Smooth muscle cell (in vitro differentiated cells): ENCODE measurements around the gene VGF. TPM values are rescaled to one million over a fixed set of nuclear protein-coding genes. Genes with fewer than 3 reads are reported as not detected.

ENCODE experiments used
- DNase-seq: peaks from one replicate; lab custom pipeline; 2025; ENCODE audit not compliant: unreplicated experiment; lab: John Stamatoyannopoulos, UW
- H2AFZ ChIP-seq: fragments of 200-600 bp; sonication (generic); 2 replicates; pipeline ENCODE4 v1.6.0; 2016; ENCODE audit warnings: antibody characterized with exemption, low read depth, mild to moderate bottlenecking
- H3F3A ChIP-seq: fragments of 200-600 bp; sonication (generic); 2 replicates; pipeline ENCODE4 v1.6.0; 2017; ENCODE audit warnings: antibody characterized with exemption, low read depth
- H3K27ac ChIP-seq: fragments of 200-600 bp; sonication (generic); 2 replicates; pipeline ENCODE4 v1.5.1; 2016; ENCODE audit warnings: low read depth, mild to moderate bottlenecking
- H3K27me3 ChIP-seq: fragments of 200-600 bp; sonication (generic); 2 replicates; pipeline ENCODE4 v1.6.1; 2016; ENCODE audit warnings: low read depth, mild to moderate bottlenecking
- H3K36me3 ChIP-seq: fragments of 200-600 bp; sonication (generic); 2 replicates; pipeline ENCODE4 v1.5.1; 2016; ENCODE audit warnings: low read depth
- H3K4me1 ChIP-seq: fragments of 200-600 bp; sonication (generic); 2 replicates; pipeline ENCODE4 v1.5.1; 2016; ENCODE audit warnings: low read depth
- H3K4me2 ChIP-seq: fragments of 200-600 bp; sonication (generic); 2 replicates; pipeline ENCODE4 v1.6.0; 2016; ENCODE audit warnings: mild to moderate bottlenecking
- H3K4me3 ChIP-seq: fragments of 200-600 bp; sonication (generic); 2 replicates; pipeline ENCODE4 v1.5.1; 2016; ENCODE audit warnings: mild to moderate bottlenecking
- H3K79me2 ChIP-seq: fragments of 200-600 bp; sonication (generic); 2 replicates; pipeline ENCODE4 v1.6.0; 2016; ENCODE audit warnings: low read depth, mild to moderate bottlenecking
- H3K9ac ChIP-seq: fragments of 200-600 bp; sonication (generic); 2 replicates; pipeline ENCODE4 v1.6.0; 2016; ENCODE audit warnings: low read depth
- H3K9me3 ChIP-seq: fragments of 200-600 bp; sonication (generic); replicated peaks from 2 replicates; pipeline ENCODE4 v1.5.1; 2016; ENCODE audit warnings: low read depth
- H4K20me1 ChIP-seq: fragments of 200-600 bp; sonication (generic); 2 replicates; pipeline ENCODE4 v1.6.0; 2016; ENCODE audit warnings: low read depth
- CTCF ChIP-seq: fragments of 200-600 bp; sonication (generic); IDR thresholded peaks from 2 replicates; pipeline ENCODE4 v1.5.1; 2017; ENCODE audit warnings: borderline replicate concordance, mild to moderate bottlenecking, antibody characterized with exemption; ENCODE audit not compliant: insufficient read depth, poor library complexity, severe bottlenecking
- WGBS: methylation state at CpG from one replicate; pipeline ENCODE4 v1.1.7; 2016; ENCODE audit warnings: low lambda C conversion rate; 5-methylcytosine and 5-hydroxymethylcytosine counted together
- polyA plus RNA-seq: library from polyadenylated mRNA; unstranded; fragments of >200 nt; fragmentation: Nextera tagmentation; extraction: Ambion mirVana; gene quantifications from 2 replicates; pipeline ENCODE4 v1.2.1, GENCODE V29; 2016
- total RNA-seq: library from RNA; depleted of rRNA; stranded (reverse); fragments of >200 nt; gene quantifications from 2 replicates; pipeline ENCODE4 v1.2.3, GENCODE V29; 2014

The VGF gene
- total and polyA plus RNA-seq, 2 experiments from 2014 or later: 0.25 to 0.85 TPM

GRCh38 chr7:101166648-101166908 lies 1.2 kb upstream of the VGF start:
- WGBS: 0% methylated on average over 4 of the region's 11 CpGs
- H2AFZ ChIP-seq: no peak overlapping the region

DNA sequence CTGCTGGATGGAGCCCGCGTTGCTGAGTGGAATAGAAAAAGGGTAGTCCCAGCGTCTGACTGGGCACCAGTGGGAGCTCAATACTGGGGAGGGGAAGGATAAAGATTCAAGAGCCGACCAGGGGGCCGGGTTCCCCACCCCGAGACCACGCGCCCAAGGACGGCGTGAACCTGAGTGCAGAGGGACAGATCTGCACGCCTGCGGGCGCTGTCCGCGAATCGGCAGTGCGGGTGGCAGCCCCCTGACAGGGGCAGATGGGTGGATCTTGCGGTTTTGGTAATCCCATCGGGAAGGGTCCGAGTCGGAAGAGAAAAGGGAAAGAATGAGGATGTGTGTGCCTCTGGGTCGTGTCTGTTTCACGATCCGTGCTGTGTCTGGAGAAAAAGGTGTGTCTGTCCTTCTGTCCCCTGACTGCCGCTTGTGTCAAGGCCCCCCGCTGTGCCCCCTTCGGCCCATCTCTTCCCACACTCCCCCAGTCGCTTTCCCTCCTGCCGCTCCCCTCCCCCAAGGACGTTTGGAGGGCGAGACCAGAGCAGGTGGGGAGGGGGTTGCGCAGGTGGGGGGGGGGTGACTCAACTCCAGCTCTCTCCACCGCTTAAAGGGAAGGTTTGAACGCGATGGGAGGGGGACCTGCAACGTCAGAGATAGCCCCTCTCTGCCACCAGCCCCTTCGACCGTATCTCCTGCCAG lies 734 bp upstream of the VGF start:
- peaks cover 64% of the 10 kb centered on the region for H3K27me3 ChIP-seq

More at GRCh38 chr7:101166648-101166908, 1.2 kb upstream of the VGF start:
- Histone ChIP-seq H3K4me1 (peaks cover 38% of the 10 kb centered on the region), H3K36me3 (no peaks in the 10 kb centered on the region), H3K27ac (no peak overlapping the region), H3K4me2 (peak overlapping the region; percentile 86), H3K9ac (no peak overlapping the region), H3K27me3 (peaks cover 69% of the 10 kb centered on the region), H3K4me3 (no peak overlapping the region), H3K9me3 (no peaks in the 10 kb centered on the region), H4K20me1 (peaks cover 32% of the 10 kb centered on the region), H3F3A (peaks cover 13% of the 10 kb centered on the region), H3K79me2 (no peaks in the 10 kb centered on the region)
- no peak for DNase-seq
- TF ChIP-seq CTCF: no peak

GRCh38 chr7:101164071-101164840 lies 1.1 kb downstream of the VGF start:
- Histone ChIP-seq H3K27ac (no peak overlapping the region), H3K79me2 (no peaks in the 10 kb centered on the region), H2AFZ (no peak overlapping the region), H3F3A (peaks cover 13% of the 10 kb centered on the region), H3K36me3 (no peaks in the 10 kb centered on the region), H3K9me3 (no peaks in the 10 kb centered on the region), H3K9ac (no peak overlapping the region), H4K20me1 (peaks cover 54% of the 10 kb centered on the region), H3K4me2 (peak overlapping the region; percentile 81), H3K4me3 (peak overlapping the region; percentile 38), H3K27me3 (peaks cover 51% of the 10 kb centered on the region), H3K4me1 (peaks cover 38% of the 10 kb centered on the region)
- DNase-seq: peak; percentile 53
- TF ChIP-seq CTCF: no peak
- WGBS: 3% methylated on average over 68 of the region's 75 CpGs

More for the DNA sequence above, 734 bp upstream of the VGF start:
- H3K4me3 ChIP-seq: peak overlapping the region; percentile 47
- H2AFZ ChIP-seq: peak overlapping the region; percentile 33
- TF ChIP-seq CTCF: no peak
- no peak overlapping the region for H3K9ac ChIP-seq
- peak overlapping the region; percentile 86 for H3K4me2 ChIP-seq
- peaks cover 38% of the 10 kb centered on the region for H3K4me1 ChIP-seq
- H3F3A ChIP-seq: peaks cover 13% of the 10 kb centered on the region
- H3K27ac ChIP-seq: no peak overlapping the region
- H3K9me3 ChIP-seq: no peaks in the 10 kb centered on the region
- WGBS: under 1% methylated on average over 30 of the region's 38 CpGs
- no peak for DNase-seq
- H3K36me3 ChIP-seq: no peaks in the 10 kb centered on the region
- peaks cover 37% of the 10 kb centered on the region for H4K20me1 ChIP-seq
- no peaks in the 10 kb centered on the region for H3K79me2 ChIP-seq
